Measurements from ENCODE around the gene ZIC4.

DNA sequence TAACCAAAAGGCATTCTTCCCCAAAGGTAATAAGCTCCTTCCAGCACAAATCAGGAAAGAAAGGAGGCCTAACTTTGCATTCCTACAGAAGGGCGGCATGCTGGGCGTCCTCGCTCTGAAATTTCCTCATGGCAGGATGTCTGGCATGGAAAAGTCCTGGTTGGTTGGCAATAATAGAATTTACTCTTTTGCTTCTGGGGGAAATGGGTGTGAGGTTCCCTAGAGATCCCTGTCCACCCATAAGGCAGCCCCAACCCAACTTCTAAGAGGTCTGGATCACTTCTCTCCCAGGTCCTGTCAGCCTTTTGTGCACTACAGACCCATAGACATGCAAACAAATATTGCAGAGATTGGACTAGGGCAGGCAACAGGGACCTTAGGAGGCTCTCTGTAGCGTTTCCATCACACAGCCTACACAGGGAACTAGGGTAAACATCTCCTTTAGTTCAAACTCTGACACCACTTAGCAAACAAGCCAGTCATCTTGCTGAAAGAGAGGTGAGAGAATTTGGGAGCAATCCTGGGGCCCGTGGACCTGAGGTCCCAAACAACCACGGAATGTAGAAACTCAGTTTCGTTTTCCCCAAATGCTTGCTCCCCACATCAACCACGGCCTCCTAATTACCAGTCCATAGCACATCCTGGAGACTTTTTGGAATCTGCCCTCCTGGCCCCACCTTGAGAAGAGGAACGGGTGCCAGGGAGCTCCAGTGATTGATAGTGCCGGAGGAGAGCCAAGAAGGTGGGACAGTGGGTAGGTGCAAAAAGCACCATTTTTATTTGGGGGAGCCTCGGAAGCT lies 2.1 kb downstream of the ZIC4 start:
- TF ChIP-seq, protein P1, sequence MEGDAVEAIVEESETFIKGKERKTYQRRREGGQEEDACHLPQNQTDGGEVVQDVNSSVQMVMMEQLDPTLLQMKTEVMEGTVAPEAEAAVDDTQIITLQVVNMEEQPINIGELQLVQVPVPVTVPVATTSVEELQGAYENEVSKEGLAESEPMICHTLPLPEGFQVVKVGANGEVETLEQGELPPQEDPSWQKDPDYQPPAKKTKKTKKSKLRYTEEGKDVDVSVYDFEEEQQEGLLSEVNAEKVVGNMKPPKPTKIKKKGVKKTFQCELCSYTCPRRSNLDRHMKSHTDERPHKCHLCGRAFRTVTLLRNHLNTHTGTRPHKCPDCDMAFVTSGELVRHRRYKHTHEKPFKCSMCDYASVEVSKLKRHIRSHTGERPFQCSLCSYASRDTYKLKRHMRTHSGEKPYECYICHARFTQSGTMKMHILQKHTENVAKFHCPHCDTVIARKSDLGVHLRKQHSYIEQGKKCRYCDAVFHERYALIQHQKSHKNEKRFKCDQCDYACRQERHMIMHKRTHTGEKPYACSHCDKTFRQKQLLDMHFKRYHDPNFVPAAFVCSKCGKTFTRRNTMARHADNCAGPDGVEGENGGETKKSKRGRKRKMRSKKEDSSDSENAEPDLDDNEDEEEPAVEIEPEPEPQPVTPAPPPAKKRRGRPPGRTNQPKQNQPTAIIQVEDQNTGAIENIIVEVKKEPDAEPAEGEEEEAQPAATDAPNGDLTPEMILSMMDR (IDR thresholded peaks at IDR 0.05 in 8 of 11, conservative IDR thresholded peaks at IDR 0.05 in 3 of 11): no peak
- TF ChIP-seq POLR2AphosphoS5 (IDR thresholded peaks at IDR 0.05) (no peak), POLR2A (IDR thresholded peaks at IDR 0.05) (no peak)
